Spleen (tissue), 7 donors: ENCODE measurements around the gene CPLX1.

ENCODE experiments used
- POLR2A ChIP-seq, 3 donors: fragments of 450-650 bp; IDR thresholded peaks; one replicate each; pipeline ENCODE4 v1.5.1; 2017; ENCODE audit warnings: antibody characterized with exemption in 3 of 3, mild to moderate bottlenecking in 1 of 3
- POLR2AphosphoS5 ChIP-seq, 3 donors: sonication (generic); formaldehyde crosslinking; IDR thresholded peaks; one replicate each; pipeline ENCODE4 v1.5.1; 2017; ENCODE audit warnings: antibody characterized with exemption in 3 of 3
- TF ChIP-seq, protein P1 (sequence below), 11 experiments: fragments of 200-600 bp in 7 of 11; fragments of 450-650 bp in 4 of 11; sonication (generic) in 4 of 11; IDR thresholded peaks in 8 of 11; conservative IDR thresholded peaks in 3 of 11; 1 replicate in 7 of 11; 2 replicates in 4 of 11; pipeline versions ENCODE4 v1.4.0 to v1.8.0; 2016 to 2021; ENCODE audit warnings: antibody characterized with exemption in 11 of 11, inconsistent platforms in 4 of 11, mild to moderate bottlenecking in 1 of 11
- donor health status: DM: no; HTN: no; CAD: no; lungs with moderate emphysema.
- donor health status: DM: no; HTN: no; CAD: no.
- donor health status: DM: no; HTN: no; CAD: no.

- no peak for TF ChIP-seq POLR2AphosphoS5 (IDR thresholded peaks at IDR 0.05)
- TF ChIP-seq, protein P1, sequence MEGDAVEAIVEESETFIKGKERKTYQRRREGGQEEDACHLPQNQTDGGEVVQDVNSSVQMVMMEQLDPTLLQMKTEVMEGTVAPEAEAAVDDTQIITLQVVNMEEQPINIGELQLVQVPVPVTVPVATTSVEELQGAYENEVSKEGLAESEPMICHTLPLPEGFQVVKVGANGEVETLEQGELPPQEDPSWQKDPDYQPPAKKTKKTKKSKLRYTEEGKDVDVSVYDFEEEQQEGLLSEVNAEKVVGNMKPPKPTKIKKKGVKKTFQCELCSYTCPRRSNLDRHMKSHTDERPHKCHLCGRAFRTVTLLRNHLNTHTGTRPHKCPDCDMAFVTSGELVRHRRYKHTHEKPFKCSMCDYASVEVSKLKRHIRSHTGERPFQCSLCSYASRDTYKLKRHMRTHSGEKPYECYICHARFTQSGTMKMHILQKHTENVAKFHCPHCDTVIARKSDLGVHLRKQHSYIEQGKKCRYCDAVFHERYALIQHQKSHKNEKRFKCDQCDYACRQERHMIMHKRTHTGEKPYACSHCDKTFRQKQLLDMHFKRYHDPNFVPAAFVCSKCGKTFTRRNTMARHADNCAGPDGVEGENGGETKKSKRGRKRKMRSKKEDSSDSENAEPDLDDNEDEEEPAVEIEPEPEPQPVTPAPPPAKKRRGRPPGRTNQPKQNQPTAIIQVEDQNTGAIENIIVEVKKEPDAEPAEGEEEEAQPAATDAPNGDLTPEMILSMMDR (IDR thresholded peaks at IDR 0.05 in 8 of 11, conservative IDR thresholded peaks at IDR 0.05 in 3 of 11) = no peak
- no peak for TF ChIP-seq POLR2A (IDR thresholded peaks at IDR 0.05)
Observed at GRCh38 chr4:779555-779954, 46.4 kb downstream of the CPLX1 start.
